Fibroblast of lung (primary cell): ENCODE results near the gene RNF223. TPM values are rescaled to one million over a fixed set of nuclear protein-coding genes. Genes with fewer than 3 reads are reported as not detected.

Source experiments
- DNase-seq, 2 donors: peaks; one replicate each; pipeline versions ENCODE4 v3.0.0 to v3.0.0-alpha.2; 2010; ENCODE audit warnings: low read depth in 2 of 2
- H2AFZ ChIP-seq: 2 replicates; pipeline ENCODE4 v1.5.1; 2012; ENCODE audit warnings: low read length, control low read depth, inconsistent platforms
- H3K27ac ChIP-seq: 2 replicates; pipeline ENCODE4 v1.5.1; 2011; ENCODE audit warnings: low read length, control low read depth; ENCODE audit not compliant: insufficient read depth
- H3K27me3 ChIP-seq: 2 replicates; pipeline ENCODE4 v1.5.1; 2011; ENCODE audit warnings: mild to moderate bottlenecking, low read length; ENCODE audit not compliant: control insufficient read depth, insufficient read depth
- H3K36me3 ChIP-seq: 2 replicates; pipeline ENCODE4 v1.5.1; 2011; ENCODE audit warnings: low read length; ENCODE audit not compliant: control insufficient read depth, insufficient read depth
- H3K4me1 ChIP-seq: 2 replicates; pipeline ENCODE4 v1.5.1; 2011; ENCODE audit warnings: low read length; ENCODE audit not compliant: control insufficient read depth, insufficient read depth; ENCODE audit errors: extremely low read depth
- H3K4me2 ChIP-seq: 2 replicates; pipeline ENCODE4 v1.5.1; 2011; ENCODE audit warnings: low read length, control low read depth; ENCODE audit not compliant: insufficient read depth; ENCODE audit errors: extremely low read depth
- H3K4me3 ChIP-seq, 4 experiments: fragments of 200-600 bp in 1 of 4; sonication (generic) in 1 of 4; replicated peaks in 1 of 4; 2 replicates each; pipeline ENCODE4 v1.5.1; 2011 to 2016; ENCODE audit warnings: low read length in 4 of 4, low read depth in 3 of 4, mild to moderate bottlenecking in 3 of 4, control low read depth in 2 of 4, inconsistent platforms in 1 of 4, mixed read lengths in 1 of 4; ENCODE audit not compliant: insufficient read depth in 1 of 4; ENCODE audit errors: control extremely low read depth in 1 of 4
- H3K79me2 ChIP-seq: 2 replicates; pipeline ENCODE4 v1.5.1; 2012; ENCODE audit warnings: mild to moderate bottlenecking, low read length, inconsistent platforms; ENCODE audit not compliant: control insufficient read depth, insufficient read depth
- H3K9ac ChIP-seq: 2 replicates; pipeline ENCODE4 v1.5.1; 2011; ENCODE audit warnings: mild to moderate bottlenecking, low read length, control low read depth; ENCODE audit not compliant: insufficient read depth
- H3K9me3 ChIP-seq: 2 replicates; pipeline ENCODE4 v1.5.1; 2012; ENCODE audit warnings: low read depth, low read length; ENCODE audit not compliant: control insufficient read depth, insufficient read depth
- H4K20me1 ChIP-seq: 2 replicates; pipeline ENCODE4 v1.5.1; 2011; ENCODE audit warnings: low read length; ENCODE audit not compliant: control insufficient read depth, insufficient read depth; ENCODE audit errors: extremely low read depth
- EZH2 ChIP-seq: IDR thresholded peaks from 2 replicates; pipeline ENCODE4 v1.5.1; 2012; ENCODE audit warnings: low read length, control low read depth, mild to moderate bottlenecking; ENCODE audit errors: missing control alignments
- polyA plus RNA-seq, 2 donors: library from polyadenylated mRNA; depleted of rRNA in 1 of 2; stranded (reverse) in 1 of 2; unstranded in 1 of 2; fragments of >200 nt; gene quantifications; 2 replicates each; pipeline ENCODE4 v1.2.1, GENCODE V29; 2011 to 2012; ENCODE audit warnings: missing spikeins in 1 of 2
- total RNA-seq: library from RNA; depleted of rRNA; stranded (reverse); fragments of >200 nt; gene quantifications from 2 replicates; pipeline ENCODE4 v1.2.1, GENCODE V29; 2014
- TF ChIP-seq, protein P1 (sequence below), 2 donors: IDR thresholded peaks in 1 of 2; conservative IDR thresholded peaks in 1 of 2; 1 replicate in 1 of 2; 2 replicates in 1 of 2; pipeline ENCODE4 v1.5.1; 2011 to 2012; ENCODE audit warnings: low read length in 2 of 2, control low read depth in 1 of 2, inconsistent platforms in 1 of 2, low read depth in 1 of 2, mild to moderate bottlenecking in 1 of 2

RNF223 gene
- total and polyA plus RNA-seq, 2 donors (not counting 1 experiment from before 2014, with no cell fraction given) = not detected

- DNase-seq = no peak
- Histone ChIP-seq H2AFZ (no peak overlapping the region), H4K20me1 (no peaks in the 10 kb centered on the region), H3K4me3 (no peak overlapping the region), H3K36me3 (peaks cover 2% of the 10 kb centered on the region), H3K9me3 (no peaks in the 10 kb centered on the region), H3K4me2 (no peak overlapping the region), H3K9ac (no peak overlapping the region), H3K4me1 (no peaks in the 10 kb centered on the region), H3K27ac (no peak overlapping the region), H3K79me2 (no peaks in the 10 kb centered on the region), H3K27me3 (no peaks in the 10 kb centered on the region)
- TF ChIP-seq, protein P1, sequence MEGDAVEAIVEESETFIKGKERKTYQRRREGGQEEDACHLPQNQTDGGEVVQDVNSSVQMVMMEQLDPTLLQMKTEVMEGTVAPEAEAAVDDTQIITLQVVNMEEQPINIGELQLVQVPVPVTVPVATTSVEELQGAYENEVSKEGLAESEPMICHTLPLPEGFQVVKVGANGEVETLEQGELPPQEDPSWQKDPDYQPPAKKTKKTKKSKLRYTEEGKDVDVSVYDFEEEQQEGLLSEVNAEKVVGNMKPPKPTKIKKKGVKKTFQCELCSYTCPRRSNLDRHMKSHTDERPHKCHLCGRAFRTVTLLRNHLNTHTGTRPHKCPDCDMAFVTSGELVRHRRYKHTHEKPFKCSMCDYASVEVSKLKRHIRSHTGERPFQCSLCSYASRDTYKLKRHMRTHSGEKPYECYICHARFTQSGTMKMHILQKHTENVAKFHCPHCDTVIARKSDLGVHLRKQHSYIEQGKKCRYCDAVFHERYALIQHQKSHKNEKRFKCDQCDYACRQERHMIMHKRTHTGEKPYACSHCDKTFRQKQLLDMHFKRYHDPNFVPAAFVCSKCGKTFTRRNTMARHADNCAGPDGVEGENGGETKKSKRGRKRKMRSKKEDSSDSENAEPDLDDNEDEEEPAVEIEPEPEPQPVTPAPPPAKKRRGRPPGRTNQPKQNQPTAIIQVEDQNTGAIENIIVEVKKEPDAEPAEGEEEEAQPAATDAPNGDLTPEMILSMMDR (conservative IDR thresholded peaks at IDR 0.05 in 1 of 2, IDR thresholded peaks at IDR 0.05 in 1 of 2; ENCODE audit: low read depth in 1 of 2, low read length in 2 of 2) = no peak
- TF ChIP-seq EZH2 = no peak
Observed at GRCh38 chr1:1086911-1087341, 12.8 kb upstream of the RNF223 start.

DNA sequence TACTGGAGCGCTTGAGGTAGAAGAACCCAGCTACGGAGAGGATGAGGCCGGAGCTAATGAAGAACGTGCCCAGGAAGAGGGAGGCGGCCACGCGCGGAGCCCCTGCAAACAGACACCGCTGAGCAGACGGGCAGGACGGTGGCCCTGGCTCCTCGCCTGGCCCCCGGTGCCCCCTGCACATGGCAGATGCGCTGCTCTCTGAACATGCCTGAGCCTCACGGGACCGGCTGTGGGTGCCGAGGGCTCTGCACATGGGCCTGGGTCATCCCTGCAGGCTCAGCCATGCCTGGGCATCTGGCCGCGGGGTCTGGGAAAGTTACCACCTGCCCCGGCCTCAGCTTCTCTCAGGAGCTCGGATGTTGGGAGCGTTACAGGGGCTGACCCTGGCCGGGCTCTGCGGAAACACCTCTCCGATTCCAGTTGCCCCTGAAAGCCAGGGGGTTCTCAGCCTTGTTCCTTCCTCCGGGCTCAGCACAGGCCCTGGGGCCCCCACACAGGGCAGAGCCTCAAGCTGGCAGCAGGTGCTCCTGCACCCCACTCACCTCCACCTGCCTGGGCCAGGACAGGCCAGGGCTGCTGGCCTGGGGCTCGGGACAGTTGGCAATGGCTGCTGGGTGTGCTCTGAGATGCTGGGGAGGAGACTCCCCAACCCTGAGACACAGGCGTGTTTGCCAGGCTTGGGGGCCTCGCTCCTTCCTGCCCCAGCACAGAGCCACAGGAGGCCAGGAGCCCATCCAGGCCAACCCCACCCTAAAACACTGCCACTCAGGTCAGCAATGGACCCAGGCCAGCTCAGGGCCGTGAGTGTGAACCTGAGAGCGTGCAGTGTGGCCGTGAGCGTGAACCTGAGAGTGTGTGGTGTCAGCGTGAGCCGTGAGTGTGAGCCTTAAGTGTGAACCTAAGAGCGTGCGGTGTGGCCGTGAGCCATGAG, 12.1 kb upstream of the RNF223 start:
- Histone ChIP-seq H3K4me1 (no peaks in the 10 kb centered on the region), H3K9me3 (no peaks in the 10 kb centered on the region), H3K27ac (no peak overlapping the region), H3K4me3 (no peak overlapping the region), H3K79me2 (no peaks in the 10 kb centered on the region), H4K20me1 (no peaks in the 10 kb centered on the region), H3K27me3 (no peaks in the 10 kb centered on the region), H3K4me2 (no peak overlapping the region), H3K9ac (no peak overlapping the region), H2AFZ (no peak overlapping the region), H3K36me3 (peaks cover 2% of the 10 kb centered on the region)
- DNase-seq = no peak
- TF ChIP-seq EZH2 = no peak
- TF ChIP-seq, protein P1 (conservative IDR thresholded peaks at IDR 0.05 in 1 of 2, IDR thresholded peaks at IDR 0.05 in 1 of 2; ENCODE audit: low read depth in 1 of 2, low read length in 2 of 2) = no peak

DNA sequence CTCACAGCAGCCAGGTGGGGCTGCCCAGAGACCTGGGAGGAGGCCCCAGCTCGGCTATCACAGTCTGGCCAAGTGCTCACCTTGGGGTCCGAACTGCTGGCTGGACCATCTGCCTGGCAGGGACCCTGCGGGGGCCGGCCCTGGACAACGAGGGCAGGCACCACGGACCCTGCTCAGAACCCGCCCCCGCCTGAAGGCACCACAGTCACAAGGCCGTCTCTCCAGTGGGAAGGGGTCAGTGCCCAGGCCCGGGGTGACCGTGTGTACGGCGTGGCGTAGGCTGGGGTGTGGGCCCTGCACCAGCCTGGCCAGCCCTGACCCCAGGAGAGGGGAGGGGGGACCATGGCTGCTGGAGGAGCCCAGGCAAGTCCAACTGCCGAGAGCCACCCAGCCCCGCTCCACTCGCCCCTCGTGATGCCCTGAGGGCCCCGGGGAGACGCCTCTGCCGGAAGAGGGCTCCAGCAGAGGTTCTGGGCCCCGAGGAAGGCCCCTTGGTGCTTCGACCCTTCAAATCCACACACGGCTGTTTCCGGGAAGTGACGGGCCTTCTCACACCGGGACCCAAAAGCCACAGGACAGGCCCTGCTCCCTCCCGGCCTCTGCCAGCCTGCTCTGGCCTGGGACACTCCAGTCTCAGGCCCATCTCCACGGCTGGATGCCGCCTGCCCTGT, 11.2 kb upstream of the RNF223 start:
- no peaks in the 10 kb centered on the region for H3K79me2 ChIP-seq
- TF ChIP-seq, protein P1 (conservative IDR thresholded peaks at IDR 0.05 in 1 of 2, IDR thresholded peaks at IDR 0.05 in 1 of 2; ENCODE audit: low read depth in 1 of 2, low read length in 2 of 2) = no peak
- TF ChIP-seq EZH2 = no peak
- no peaks in the 10 kb centered on the region for H3K27me3 ChIP-seq
- H3K4me1 ChIP-seq = no peaks in the 10 kb centered on the region
- no peak for DNase-seq
- H3K36me3 ChIP-seq = peaks cover 2% of the 10 kb centered on the region
- no peak overlapping the region for H3K4me2 ChIP-seq
- H4K20me1 ChIP-seq = no peaks in the 10 kb centered on the region
- no peak overlapping the region for H3K4me3 ChIP-seq
- no peak overlapping the region for H2AFZ ChIP-seq
- H3K9ac ChIP-seq = no peak overlapping the region
- no peaks in the 10 kb centered on the region for H3K9me3 ChIP-seq
- no peak overlapping the region for H3K27ac ChIP-seq
